ENCODE data around the gene MORN4. TPM values are rescaled to one million over a fixed set of nuclear protein-coding genes. Genes with fewer than 3 reads are reported as not detected.

MORN4 gene
- total RNA-seq, 1 experiment from 2014 or later: 11.9 TPM

- WGBS (ENCODE audit: extremely low coverage, insufficient read length, low lambda C conversion rate): no CpG with 5 or more reads among the region's 10 CpGs
- Histone ChIP-seq H2AK5ac (ENCODE audit: insufficient read length, low read length) (no peak overlapping the region), H2BK12ac (ENCODE audit: insufficient read length, low read depth, low read length) (no peak overlapping the region), H2BK15ac (ENCODE audit: low read depth, low read length) (no peak overlapping the region), H3K27ac (ENCODE audit: insufficient read length, low read depth, low read length) (no peak overlapping the region), H3K4ac (ENCODE audit: low read depth, low read length) (no peak overlapping the region), H2BK20ac (ENCODE audit: low read depth, low read length, poor library complexity, severe bottlenecking) (no peak overlapping the region), H3K9me3 (ENCODE audit: control insufficient read depth, low read depth, low read length) (no peaks in the 10 kb centered on the region), H3K79me1 (ENCODE audit: insufficient read depth, low read depth, low read length, poor library complexity, severe bottlenecking) (no peaks in the 10 kb centered on the region), H3K27me3 (ENCODE audit: insufficient read depth, low read length) (no peaks in the 10 kb centered on the region), H2BK5ac (ENCODE audit: insufficient read length, low read length) (no peak overlapping the region), H3T11ph (ENCODE audit: low read length) (no peak overlapping the region), H3K23ac (ENCODE audit: insufficient read length, low read depth, low read length) (no peak overlapping the region), H2BK120ac (ENCODE audit: low read depth, low read length, poor library complexity, severe bottlenecking) (no peak overlapping the region), H3K23me2 (ENCODE audit: insufficient read length, low read depth, low read length, poor library complexity, severe bottlenecking) (no peaks in the 10 kb centered on the region), H4K20me1 (ENCODE audit: control insufficient read depth, insufficient read depth, insufficient read length) (no peaks in the 10 kb centered on the region), H4K8ac (replicated peaks; ENCODE audit: insufficient read length, low read depth, low read length) (no peak overlapping the region), H3K4me2 (ENCODE audit: insufficient read depth, insufficient read length, low read length) (no peak overlapping the region), H3K14ac (ENCODE audit: insufficient read depth, low read length) (no peak overlapping the region), H2AFZ (ENCODE audit: low read length) (no peak overlapping the region), H4K5ac (ENCODE audit: insufficient read length, low read depth, low read length) (no peak overlapping the region), H4K91ac (ENCODE audit: insufficient read length, low read depth, low read length) (no peak overlapping the region), H3K18ac (ENCODE audit: insufficient read length, low read depth, low read length) (no peak overlapping the region), H3K79me2 (ENCODE audit: insufficient read depth, low read length) (no peaks in the 10 kb centered on the region), H3K56ac (ENCODE audit: insufficient read length, low read depth, low read length) (no peak overlapping the region), H3K9ac (ENCODE audit: extremely low read depth, insufficient read length, low read length) (no peak overlapping the region), H3K4me1 (ENCODE audit: insufficient read depth, low read length) (no peaks in the 10 kb centered on the region)
- Mint-ChIP-seq H3K9me3 (no peaks in the 10 kb centered on the region), H3K27ac (peak overlapping the region in 1 of 3 experiments; percentile 16; a peak in 1 of 7 replicates), H3K4me3 (no peak overlapping the region), H3K4me1 (peaks cover 3 to 6% of the 10 kb centered on the region in 2 experiments; a peak in 2 of 4 replicates), H3K27me3 (ENCODE audit: low read depth) (no peaks in the 10 kb centered on the region), H3K36me3 (ENCODE audit: insufficient read depth in 1 of 3, low read depth in 3 of 3) (no peaks in the 10 kb centered on the region)
- no peak for TF ChIP-seq CTCF (conservative IDR thresholded peaks at IDR 0.05)
- DNase-seq: no peak
Measured at GRCh38 chr10:97596101-97597082, 36.9 kb downstream of the MORN4 start.

Measured in H9 (cell line).